Heart left ventricle (tissue), 16 donors: ENCODE measurements around the gene RPS28. TPM values are rescaled to one million over a fixed set of nuclear protein-coding genes. Genes with fewer than 3 reads are reported as not detected.

ENCODE experiments used
- ATAC-seq, 4 donors: fragments of 200-7000 bp; cut with Tn5 transposase; one replicate each; pipeline ENCODE4 v1.9.1; 2020 to 2022; ENCODE audit warnings: moderate library complexity in 4 of 4, mild to moderate bottlenecking in 3 of 4, moderate number of reproducible peaks in 1 of 4
- DNase-seq, 5 donors: peaks; one replicate each; pipeline ENCODE4 v3.0.0-alpha.2; 2020
- H3K27ac ChIP-seq, 12 donors: fragments of 200-600 bp; sonication (generic) in 4 of 12; one replicate each; pipeline versions ENCODE4 v1.5.0 to v1.8.0; 2016 to 2022; ENCODE audit warnings: mild to moderate bottlenecking in 2 of 12
- H3K27me3 ChIP-seq, 9 donors: fragments of 200-600 bp; sonication (generic) in 2 of 9; one replicate each; pipeline versions ENCODE4 v1.5.1 to v1.8.0; 2016 to 2022; ENCODE audit warnings: mild to moderate bottlenecking in 3 of 9
- H3K36me3 ChIP-seq, 9 donors: fragments of 200-600 bp; sonication (generic) in 2 of 9; one replicate each; pipeline versions ENCODE4 v1.5.0 to v1.8.0; 2018 to 2022; ENCODE audit warnings: mild to moderate bottlenecking in 2 of 9
- H3K4me1 ChIP-seq, 12 donors: fragments of 200-600 bp; sonication (generic) in 4 of 12; one replicate each; pipeline versions ENCODE4 v1.5.0 to v1.8.0; 2016 to 2022; ENCODE audit warnings: mild to moderate bottlenecking in 3 of 12
- H3K4me3 ChIP-seq, 12 donors: fragments of 200-600 bp; sonication (generic) in 4 of 12; one replicate each; pipeline versions ENCODE4 v1.5.0 to v1.8.0; 2017 to 2022; ENCODE audit warnings: mild to moderate bottlenecking in 9 of 12, moderate library complexity in 4 of 12
- H3K9me3 ChIP-seq, 12 donors: fragments of 200-600 bp; sonication (generic) in 4 of 12; one replicate each; pipeline versions ENCODE4 v1.5.0 to v1.8.0; 2016 to 2022; ENCODE audit warnings: mild to moderate bottlenecking in 1 of 12
- CTCF ChIP-seq, 12 donors: fragments of 200-600 bp; sonication (generic) in 4 of 12; IDR thresholded peaks; one replicate each; pipeline versions ENCODE4 v1.5.0 to v1.8.0; 2018 to 2022; ENCODE audit warnings: antibody characterized with exemption in 12 of 12, mild to moderate bottlenecking in 5 of 12
- POLR2A ChIP-seq, 2 donors: fragments of 450-650 bp; IDR thresholded peaks; one replicate each; pipeline ENCODE4 v1.6.1; 2017; ENCODE audit warnings: antibody characterized with exemption in 2 of 2, mild to moderate bottlenecking in 2 of 2, moderate library complexity in 2 of 2
- WGBS, 4 donors: extraction: QIAGEN DNeasy Blood & Tissue Kit in 2 of 4; methylation state at CpG; one replicate each; pipeline versions ENCODE4 v1.1.5 to v1.1.7; 2013 to 2018; 5-methylcytosine and 5-hydroxymethylcytosine counted together
- intact Hi-C, 10 donors: fragments of 100-400 bp; cut with DNase I; formaldehyde crosslinking; loops; one replicate each; pipeline versions ENCODE4 v1.11.1 to v1.14.2; 2022
- polyA plus RNA-seq, 2 donors: library from polyadenylated mRNA; stranded (reverse); fragments of 200-250 nt; gene quantifications; one replicate each; pipeline ENCODE4 v1.2.3, GENCODE V29; 2013
- total RNA-seq, 9 donors: library from RNA; depleted of rRNA in 2 of 9; stranded (reverse); fragments of >200 nt in 2 of 9; fragmentation: NEBNext Ultra II Directional in 3 of 9; extraction: Animal tissue kit (Norgen Biotek cat#: 25700) in 3 of 9; gene quantifications; one replicate each; pipeline versions ENCODE4 v1.1.0 to v1.2.4, GENCODE V29; 2016 to 2023
- donor health status: ischemic (EF 13 %, LVEDD 7.1; RV severe dilation, severe dysfunction).
- donor health status: healthy with polysubstance abuse.
- donor health status: DM: no; HTN: yes; CAD: no.
- donor health status: DM: no; HTN: no; CAD: no.
- donor health status: ischemic (EF 25% LVEDD 6.9; RV normal size, moderate dysfunction).
- donor health status: ischemic (EF 25% LVEDD 5.7; RV mildly dilated, moderate dysfunction).
- donor health status: healthy.
- donor health status: DM: yes; HTN: yes; CAD: no.
- donor health status: ischemic (EF 35%, LVEDD 5.7; RV mildly dilated, moderate dysfunction).
- donor health status: nonischemic (EF 11% LVEDD 7.7; RV severe dilation, severe dysfunction).
- donor health status: DM: yes; HTN: yes; CAD: no.
- donor health status: PGD.
- donor health status: ischemic (EF 29% LVEDD 5.4; RV normal size, mild dysfunction).
- donor health status: nonischemic (EF 23%, LVEDD 6.1; RV moderate dilation, normal function).

RPS28 gene
- total and polyA plus RNA-seq, 11 donors: 271 to 1,278 (median 1,048) TPM

DNA sequence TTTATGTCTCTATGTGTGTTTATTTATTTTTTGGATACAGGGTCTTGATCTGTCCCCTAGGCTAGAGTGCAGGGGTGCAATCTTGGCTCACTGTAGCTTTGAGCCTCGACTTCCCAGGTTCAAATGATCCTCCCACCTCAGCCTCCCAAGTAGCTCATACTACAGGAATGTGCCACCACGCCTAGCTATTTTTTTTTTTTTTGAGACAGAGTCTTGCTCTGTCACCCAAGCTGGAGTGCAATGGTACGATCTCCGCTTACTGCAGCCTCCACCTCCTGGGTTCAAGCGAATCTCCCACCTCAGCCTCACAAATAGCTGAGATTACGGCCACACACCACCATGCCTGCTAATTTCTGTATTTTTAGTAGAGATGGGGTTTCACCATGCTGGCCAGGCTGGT is 37.7 kb downstream of the RPS28 start:
- peaks cover 10 to 52% (median 27%) of the 10 kb centered on the region in 12 donors for H3K4me1 ChIP-seq
- TF ChIP-seq CTCF (IDR thresholded peaks at IDR 0.05) (no peak), POLR2A (IDR thresholded peaks at IDR 0.05) (no peak)
- H3K9me3 ChIP-seq: peaks cover 0 to 8% (median 2%) of the 10 kb centered on the region in 12 donors
- H3K27me3 ChIP-seq: no peaks in the 10 kb centered on the region
- WGBS, 4 donors: 92 to 94% (median 93%) methylated on average over 6 of the region's 6 CpGs
- H3K27ac ChIP-seq: no peak overlapping the region
- no peak for ATAC-seq
- intact Hi-C loops: loop anchor here in 2 of 10 donors (5.0 to 10.0 kb wide), 3 partner anchors 148 to 226 kb away; partner anchors contain the start of gene MYO1F (in 1 of the 2)
- no peak overlapping the region for H3K4me3 ChIP-seq
- no peaks in the 10 kb centered on the region for H3K36me3 ChIP-seq
- no peak for DNase-seq

DNA sequence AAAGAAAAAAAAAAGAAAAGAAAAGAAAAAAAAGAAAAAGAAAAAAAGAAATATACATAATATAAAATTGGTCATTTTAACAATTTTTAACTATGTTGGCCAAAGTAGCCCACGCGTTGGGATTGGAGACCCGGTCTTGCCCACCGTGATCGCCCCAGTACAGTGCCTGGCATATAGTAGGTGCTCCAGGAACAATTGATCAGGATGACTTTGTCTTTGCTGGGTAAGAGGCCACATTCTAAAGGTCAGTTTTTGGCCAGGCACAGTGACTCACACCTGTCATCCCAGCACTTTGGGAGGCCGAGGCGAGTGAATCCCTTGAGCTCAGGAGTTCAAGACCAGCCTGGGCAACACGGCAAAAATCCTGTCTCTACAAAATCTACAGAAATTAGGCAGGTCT is 38.9 kb downstream of the RPS28 start:
- no peak for TF ChIP-seq POLR2A (IDR thresholded peaks at IDR 0.05)
- no peak for TF ChIP-seq CTCF (IDR thresholded peaks at IDR 0.05)
- Histone ChIP-seq H3K4me3 (no peak overlapping the region), H3K27me3 (peaks cover 0 to 8% (median 0%) of the 10 kb centered on the region in 9 donors), H3K36me3 (no peaks in the 10 kb centered on the region), H3K4me1 (peaks cover 10 to 51% (median 32%) of the 10 kb centered on the region in 12 donors), H3K9me3 (peaks cover 0 to 8% (median 2%) of the 10 kb centered on the region in 12 donors), H3K27ac (no peak overlapping the region)
- no peak for ATAC-seq
- intact Hi-C loops: loop anchor here in 1 of 10 donors (5.0 kb wide), 1 partner anchor 37 kb away; no protein-coding TSS in a partner anchor
- WGBS, 4 donors: 89 to 94% (median 91%) methylated on average over 8 of the region's 8 CpGs
- no peak for DNase-seq

DNA sequence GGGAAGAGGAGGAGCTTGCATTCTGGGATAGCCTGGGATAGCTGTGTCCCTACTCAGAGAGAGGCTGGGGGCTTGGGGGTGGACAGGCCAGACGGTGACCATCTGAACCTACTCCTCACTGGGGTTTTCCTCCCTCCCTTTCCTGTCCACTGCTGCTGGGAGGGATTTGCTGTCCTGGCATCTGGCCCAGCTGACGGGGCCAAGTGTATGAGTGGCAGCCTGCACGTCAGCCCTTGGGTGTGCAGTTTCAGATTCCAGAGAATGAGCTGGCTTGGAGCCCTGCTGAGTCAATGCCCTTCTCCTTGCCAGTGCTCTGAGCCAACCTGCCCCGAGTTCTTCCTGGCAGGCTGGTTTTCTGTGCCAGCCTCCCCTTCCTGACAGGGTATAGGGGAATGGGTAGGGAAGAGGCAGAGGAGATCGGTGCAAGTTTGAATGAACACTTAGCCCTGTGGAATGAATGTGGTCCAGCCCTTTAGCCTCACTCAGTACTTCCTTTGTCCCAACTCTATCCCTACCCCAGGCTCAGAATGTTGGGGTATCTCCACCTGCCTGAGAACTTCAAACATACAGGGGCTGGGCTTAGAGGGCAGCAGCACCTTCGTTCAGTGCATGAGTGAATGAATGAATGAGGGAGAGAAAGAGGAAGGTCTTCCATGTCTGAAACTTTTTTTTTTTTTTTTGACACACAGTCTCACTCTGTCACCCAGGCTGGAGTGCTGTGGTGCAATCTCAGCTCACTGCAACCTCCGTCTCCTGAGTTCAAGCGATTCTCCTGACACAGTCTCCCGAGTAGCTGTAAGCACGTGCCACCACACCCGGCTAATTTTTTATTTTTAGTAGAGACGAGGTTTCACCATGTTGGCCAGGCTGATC is 40.9 kb downstream of the RPS28 start:
- peak; percentile 93 to 97 (median 94) for DNase-seq
- ATAC-seq: peak; percentile 73 to 93 (median 92)
- TF ChIP-seq CTCF (IDR thresholded peaks at IDR 0.05) (no peak), POLR2A (IDR thresholded peaks at IDR 0.05) (no peak)
- H3K36me3 ChIP-seq: no peaks in the 10 kb centered on the region
- H3K27ac ChIP-seq: peak overlapping the region; percentile 44 to 98 (median 81)
- intact Hi-C loops: loop anchor here in 8 of 10 donors (1.0 to 5.0 kb wide), 4 partner anchors 28 to 35 kb away; partner anchors contain the start of gene RAB11B (in 5 of the 8)
- H3K4me1 ChIP-seq: peaks cover 10 to 60% (median 40%) of the 10 kb centered on the region in 12 donors
- H3K9me3 ChIP-seq: no peaks in the 10 kb centered on the region
- WGBS, 4 donors: 25 to 40% (median 34%) methylated on average over 9 to 12 of the region's 12 CpGs
- H3K27me3 ChIP-seq: peaks cover 0 to 9% (median 0%) of the 10 kb centered on the region in 9 donors
- H3K4me3 ChIP-seq: peak overlapping the region in 4 of 12 donors; percentile 0 to 73 (median 16)
